ENCODE results near the gene RNF224.

RNF224 gene

DNA sequence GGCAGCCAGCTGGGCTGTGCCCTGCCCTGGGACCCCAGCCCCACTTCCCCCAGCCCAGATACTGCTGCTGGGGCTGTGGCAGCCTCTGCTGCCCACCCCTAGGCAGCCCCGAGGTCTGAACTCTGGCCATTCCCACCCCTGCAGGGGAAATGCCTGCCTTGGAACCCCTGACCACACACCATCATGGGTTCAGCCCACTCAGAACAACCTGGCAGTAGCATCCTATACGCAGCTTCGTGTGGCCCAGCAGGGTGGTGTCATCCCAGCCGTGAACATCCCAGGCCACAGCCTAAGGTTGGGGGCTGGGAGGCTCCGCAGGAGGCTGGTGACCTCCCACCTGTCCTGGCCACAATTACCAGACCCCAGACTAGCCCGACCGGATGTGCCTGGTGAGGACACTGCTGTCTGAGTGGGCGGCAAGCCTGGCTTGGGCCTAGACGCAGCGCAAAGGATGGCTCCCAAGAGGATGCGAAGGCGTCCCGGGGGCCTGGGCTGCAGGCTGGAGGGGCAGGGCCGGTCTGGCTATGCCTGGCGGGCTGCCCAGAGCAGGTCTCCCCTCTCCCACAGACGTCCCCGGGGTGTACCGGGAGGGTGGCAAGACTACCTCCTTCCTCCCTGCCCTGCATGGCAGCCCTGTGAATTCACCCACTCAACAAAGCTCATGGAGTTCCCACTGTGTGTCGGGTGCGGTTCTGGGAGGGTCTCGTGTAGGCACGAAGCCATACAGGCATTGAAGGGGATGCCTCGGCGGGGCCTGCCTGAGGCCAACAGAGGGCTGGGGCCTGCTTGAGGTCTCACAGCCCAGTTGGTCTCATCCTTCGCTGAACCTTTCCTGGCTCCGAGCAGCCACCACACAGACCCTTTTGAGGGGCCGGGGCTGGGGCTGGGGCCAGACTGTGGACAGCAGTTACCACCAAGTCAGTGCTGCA, 1.9 kb downstream of the RNF224 start:
- Histone ChIP-seq H3K79me2 (ENCODE audit: insufficient read depth, low read length) (no peaks in the 10 kb centered on the region), H3K4me2 (ENCODE audit: low read depth, low read length, poor library complexity, severe bottlenecking) (no peak overlapping the region), H3K9ac (ENCODE audit: low read length) (no peak overlapping the region), H3K27ac (ENCODE audit: low read depth, low read length) (no peak overlapping the region), H3K27me3 (ENCODE audit: low read length) (no peaks in the 10 kb centered on the region), H3F3A (ENCODE audit: insufficient read depth) (no peaks in the 10 kb centered on the region), H3K36me3 (ENCODE audit: low read length) (no peaks in the 10 kb centered on the region), H3K4me3 (ENCODE audit: insufficient read depth, low read length, poor library complexity, severe bottlenecking) (no peak overlapping the region), H2AFZ (ENCODE audit: low read depth, low read length, severe bottlenecking) (no peak overlapping the region), H3K9me2 (replicated peaks; ENCODE audit: insufficient read depth, low read length) (no peaks in the 10 kb centered on the region), H3K9me3 (ENCODE audit: insufficient read depth, low read length) (no peaks in the 10 kb centered on the region), H4K20me1 (ENCODE audit: low read depth, low read length) (no peaks in the 10 kb centered on the region)
- TF ChIP-seq, protein P1, sequence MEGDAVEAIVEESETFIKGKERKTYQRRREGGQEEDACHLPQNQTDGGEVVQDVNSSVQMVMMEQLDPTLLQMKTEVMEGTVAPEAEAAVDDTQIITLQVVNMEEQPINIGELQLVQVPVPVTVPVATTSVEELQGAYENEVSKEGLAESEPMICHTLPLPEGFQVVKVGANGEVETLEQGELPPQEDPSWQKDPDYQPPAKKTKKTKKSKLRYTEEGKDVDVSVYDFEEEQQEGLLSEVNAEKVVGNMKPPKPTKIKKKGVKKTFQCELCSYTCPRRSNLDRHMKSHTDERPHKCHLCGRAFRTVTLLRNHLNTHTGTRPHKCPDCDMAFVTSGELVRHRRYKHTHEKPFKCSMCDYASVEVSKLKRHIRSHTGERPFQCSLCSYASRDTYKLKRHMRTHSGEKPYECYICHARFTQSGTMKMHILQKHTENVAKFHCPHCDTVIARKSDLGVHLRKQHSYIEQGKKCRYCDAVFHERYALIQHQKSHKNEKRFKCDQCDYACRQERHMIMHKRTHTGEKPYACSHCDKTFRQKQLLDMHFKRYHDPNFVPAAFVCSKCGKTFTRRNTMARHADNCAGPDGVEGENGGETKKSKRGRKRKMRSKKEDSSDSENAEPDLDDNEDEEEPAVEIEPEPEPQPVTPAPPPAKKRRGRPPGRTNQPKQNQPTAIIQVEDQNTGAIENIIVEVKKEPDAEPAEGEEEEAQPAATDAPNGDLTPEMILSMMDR (IDR thresholded peaks at IDR 0.05; ENCODE audit: insufficient read depth, low read length, poor library complexity, severe bottlenecking), result no peak
- TF ChIP-seq EZH2phosphoT487 (conservative IDR thresholded peaks at IDR 0.05; ENCODE audit: low read length), result no peak

DNA sequence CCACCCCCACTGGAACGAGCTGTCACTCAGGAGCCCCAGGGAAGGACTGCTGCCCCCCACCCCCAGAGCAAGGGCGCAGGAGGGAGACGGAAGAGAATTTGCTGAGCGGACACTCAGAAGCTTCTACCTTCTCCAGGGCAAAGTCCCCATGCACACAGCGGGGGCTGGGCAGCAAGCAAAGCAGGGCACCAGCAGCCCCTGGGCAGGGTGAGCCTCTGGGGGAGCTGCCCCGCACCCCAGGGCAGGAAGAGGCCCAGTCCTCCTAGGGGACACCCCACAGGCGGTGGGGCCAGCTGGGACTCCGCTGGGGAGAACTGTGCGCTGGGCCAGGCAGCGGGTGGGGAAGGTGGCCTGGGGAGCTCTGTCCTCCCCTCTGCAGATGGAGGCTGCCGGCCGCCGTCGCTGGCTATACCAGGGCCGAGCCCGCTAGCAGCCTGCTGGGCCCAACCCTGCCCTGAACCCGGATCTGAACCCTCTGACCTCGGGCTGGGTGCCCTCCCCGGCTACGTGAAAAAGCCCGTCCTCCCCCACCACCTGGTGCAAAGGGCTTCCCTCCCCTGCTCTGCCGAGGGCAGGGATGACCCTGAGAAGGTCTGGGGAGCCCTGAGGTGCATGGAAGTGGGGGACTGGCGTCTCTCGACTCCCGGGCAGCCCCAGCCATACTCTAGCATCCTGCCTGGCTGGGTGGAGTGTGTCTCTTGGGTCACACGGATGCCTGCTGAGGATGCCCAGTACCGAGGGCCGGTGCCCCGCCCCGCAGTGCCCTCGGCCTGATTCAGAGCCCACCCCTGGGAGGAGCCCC, 2.8 kb downstream of the RNF224 start:
- Histone ChIP-seq H4K20me1 (ENCODE audit: low read depth, low read length) (no peaks in the 10 kb centered on the region), H3K9ac (ENCODE audit: low read length) (no peak overlapping the region), H3F3A (ENCODE audit: insufficient read depth) (no peaks in the 10 kb centered on the region), H3K27ac (ENCODE audit: low read depth, low read length) (no peak overlapping the region), H3K4me2 (ENCODE audit: low read depth, low read length, poor library complexity, severe bottlenecking) (no peak overlapping the region), H3K79me2 (ENCODE audit: insufficient read depth, low read length) (no peaks in the 10 kb centered on the region), H2AFZ (ENCODE audit: low read depth, low read length, severe bottlenecking) (no peak overlapping the region), H3K9me2 (replicated peaks; ENCODE audit: insufficient read depth, low read length) (no peaks in the 10 kb centered on the region), H3K27me3 (ENCODE audit: low read length) (no peaks in the 10 kb centered on the region), H3K9me3 (ENCODE audit: insufficient read depth, low read length) (no peaks in the 10 kb centered on the region), H3K36me3 (ENCODE audit: low read length) (no peaks in the 10 kb centered on the region), H3K4me3 (ENCODE audit: insufficient read depth, low read length, poor library complexity, severe bottlenecking) (no peak overlapping the region)
- no peak for TF ChIP-seq EZH2phosphoT487 (conservative IDR thresholded peaks at IDR 0.05; ENCODE audit: low read length)
- TF ChIP-seq, protein P1 (IDR thresholded peaks at IDR 0.05; ENCODE audit: insufficient read depth, low read length, poor library complexity, severe bottlenecking), result no peak

DNA sequence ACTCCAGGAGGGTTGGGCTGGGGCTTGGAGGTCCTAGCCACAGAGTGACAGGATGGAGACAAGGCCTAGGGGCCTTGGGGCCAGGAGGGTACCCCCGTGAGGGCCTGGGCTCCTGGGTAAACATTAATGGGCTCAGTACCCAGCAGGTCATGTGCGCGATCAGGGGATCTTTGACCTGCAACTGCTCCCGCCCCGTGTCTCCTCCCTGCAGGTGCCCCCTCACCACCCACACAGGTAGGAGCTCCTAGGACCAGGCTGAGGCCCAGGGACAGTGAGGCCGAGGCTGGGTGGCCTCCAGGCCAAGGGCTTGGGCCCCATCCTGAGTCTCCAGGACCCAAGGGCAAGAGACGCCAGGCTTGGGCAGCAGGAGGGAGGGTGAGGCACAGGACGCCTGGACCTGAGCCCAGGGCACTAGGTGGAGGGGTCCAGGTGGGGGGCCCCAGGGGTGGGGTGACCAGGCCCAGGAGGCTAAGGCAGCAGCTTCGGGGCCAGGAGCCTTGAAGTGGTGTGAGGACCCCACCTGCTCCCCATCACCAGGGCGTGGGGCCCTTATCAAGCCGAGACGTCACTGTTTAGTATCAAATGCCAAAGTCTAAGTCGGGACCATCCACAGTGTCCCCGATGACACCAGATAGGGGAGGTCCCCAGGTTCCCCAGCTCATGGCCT, 3.5 kb downstream of the RNF224 start, which contains the start of gene SLC34A3:
Gene SLC34A3, plus strand, starts transcription at position 197 of the 667 bp plus-strand sequence. CDS start 802 bp downstream, outside the sequence.
- no peaks in the 10 kb centered on the region for H3K27me3 ChIP-seq (ENCODE audit: low read length)
- TF ChIP-seq EZH2phosphoT487 (conservative IDR thresholded peaks at IDR 0.05; ENCODE audit: low read length), result no peak
- TF ChIP-seq, protein P1 (IDR thresholded peaks at IDR 0.05; ENCODE audit: insufficient read depth, low read length, poor library complexity, severe bottlenecking), result no peak
- no peaks in the 10 kb centered on the region for H3K36me3 ChIP-seq (ENCODE audit: low read length)
- no peaks in the 10 kb centered on the region for H3K9me3 ChIP-seq (ENCODE audit: insufficient read depth, low read length)
- no peak within 1 kb of the TSS for H3K9ac ChIP-seq (ENCODE audit: low read length)
- H4K20me1 ChIP-seq (ENCODE audit: low read depth, low read length), result no peaks in the 10 kb centered on the region
- H3K4me2 ChIP-seq (ENCODE audit: low read depth, low read length, poor library complexity, severe bottlenecking), result no peak within 1 kb of the TSS
- H3K9me2 ChIP-seq (replicated peaks; ENCODE audit: insufficient read depth, low read length), result no peaks in the 10 kb centered on the region
- H2AFZ ChIP-seq (ENCODE audit: low read depth, low read length, severe bottlenecking), result no peak within 1 kb of the TSS
- H3K4me3 ChIP-seq (ENCODE audit: insufficient read depth, low read length, poor library complexity, severe bottlenecking), result no peak within 1 kb of the TSS
- no peak within 1 kb of the TSS for H3K27ac ChIP-seq (ENCODE audit: low read depth, low read length)
- no peaks in the 10 kb centered on the region for H3F3A ChIP-seq (ENCODE audit: insufficient read depth)
- no peaks in the 10 kb centered on the region for H3K79me2 ChIP-seq (ENCODE audit: insufficient read depth, low read length)

Measured in SU-DHL-6 (cell line).